Peyer's patch (tissue), 4 donors: ENCODE measurements around the gene TM4SF5.

ENCODE experiments used
- CTCF ChIP-seq, 6 experiments: fragments of 450-650 bp in 4 of 6; fragments of 200-600 bp in 2 of 6; sonication (generic) in 1 of 6; IDR thresholded peaks; one replicate each; pipeline ENCODE4 v1.5.1; 2017 to 2019; ENCODE audit warnings: antibody characterized with exemption in 6 of 6, mild to moderate bottlenecking in 3 of 6, moderate library complexity in 1 of 6
- POLR2A ChIP-seq, 2 donors: fragments of 450-650 bp; IDR thresholded peaks; one replicate each; pipeline ENCODE4 v1.5.1; 2017; ENCODE audit warnings: antibody characterized with exemption in 2 of 2, mild to moderate bottlenecking in 2 of 2, moderate library complexity in 2 of 2

- no peak for TF ChIP-seq POLR2A (IDR thresholded peaks at IDR 0.05)
- TF ChIP-seq CTCF (IDR thresholded peaks at IDR 0.05): no peak
Observed at GRCh38 chr17:4764595-4764994, 7.1 kb upstream of the TM4SF5 start.
